Testis (tissue), 2 donors: Measurements from ENCODE around the gene RER1.
A peak's percentile ranks its signal among the peaks of the same experiment; 100 is the strongest.

ENCODE experiments used
- POLR2A ChIP-seq: fragments of 450-650 bp; IDR thresholded peaks from one replicate; pipeline ENCODE4 v1.6.1; 2017; ENCODE audit warnings: antibody characterized with exemption, mild to moderate bottlenecking, moderate library complexity
- TF ChIP-seq, protein P1 (sequence below), 3 experiments: fragments of 450-650 bp in 2 of 3; fragments of 200-600 bp in 1 of 3; sonication (generic) in 1 of 3; IDR thresholded peaks; one replicate each; pipeline ENCODE4 v1.5.1; 2016 to 2019; ENCODE audit warnings: antibody characterized with exemption in 3 of 3, mild to moderate bottlenecking in 2 of 3, moderate library complexity in 1 of 3

DNA sequence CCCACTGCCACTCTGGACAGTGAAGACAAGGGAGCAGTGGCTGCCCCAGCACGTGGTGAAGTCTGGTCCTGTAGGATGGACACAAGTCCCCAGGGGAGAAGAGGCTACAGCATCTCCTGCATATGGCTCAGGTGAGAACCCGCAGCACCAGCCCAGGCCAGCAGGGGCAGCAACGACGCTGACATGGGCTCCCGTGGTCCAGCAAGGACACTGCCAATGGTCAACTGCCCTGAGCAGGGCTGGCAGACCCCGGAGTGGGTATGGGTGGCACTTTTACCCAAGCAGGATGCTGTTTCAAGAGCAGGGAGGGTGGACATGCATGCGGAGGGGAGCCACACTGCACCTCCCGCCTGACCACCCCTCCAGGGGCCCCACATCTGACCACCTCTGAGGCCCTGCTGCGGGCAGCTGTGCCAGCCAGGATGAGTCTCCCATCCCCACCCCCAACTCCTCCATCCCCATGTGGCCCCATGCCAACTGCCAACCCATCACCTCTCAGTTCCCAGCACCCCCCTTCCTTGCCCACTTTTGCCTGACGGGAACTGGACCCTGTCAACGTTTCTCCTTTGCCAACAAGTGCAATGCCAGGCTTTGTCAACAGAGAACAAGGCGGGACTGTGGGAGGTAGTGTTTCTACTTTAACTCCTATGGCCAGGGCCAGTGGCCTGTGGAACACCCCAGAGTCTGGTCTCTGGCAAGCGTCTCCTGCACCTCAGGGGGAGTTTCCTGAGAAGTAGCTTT lies 8.8 kb upstream of the RER1 start:
- TF ChIP-seq, protein P1, sequence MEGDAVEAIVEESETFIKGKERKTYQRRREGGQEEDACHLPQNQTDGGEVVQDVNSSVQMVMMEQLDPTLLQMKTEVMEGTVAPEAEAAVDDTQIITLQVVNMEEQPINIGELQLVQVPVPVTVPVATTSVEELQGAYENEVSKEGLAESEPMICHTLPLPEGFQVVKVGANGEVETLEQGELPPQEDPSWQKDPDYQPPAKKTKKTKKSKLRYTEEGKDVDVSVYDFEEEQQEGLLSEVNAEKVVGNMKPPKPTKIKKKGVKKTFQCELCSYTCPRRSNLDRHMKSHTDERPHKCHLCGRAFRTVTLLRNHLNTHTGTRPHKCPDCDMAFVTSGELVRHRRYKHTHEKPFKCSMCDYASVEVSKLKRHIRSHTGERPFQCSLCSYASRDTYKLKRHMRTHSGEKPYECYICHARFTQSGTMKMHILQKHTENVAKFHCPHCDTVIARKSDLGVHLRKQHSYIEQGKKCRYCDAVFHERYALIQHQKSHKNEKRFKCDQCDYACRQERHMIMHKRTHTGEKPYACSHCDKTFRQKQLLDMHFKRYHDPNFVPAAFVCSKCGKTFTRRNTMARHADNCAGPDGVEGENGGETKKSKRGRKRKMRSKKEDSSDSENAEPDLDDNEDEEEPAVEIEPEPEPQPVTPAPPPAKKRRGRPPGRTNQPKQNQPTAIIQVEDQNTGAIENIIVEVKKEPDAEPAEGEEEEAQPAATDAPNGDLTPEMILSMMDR (IDR thresholded peaks at IDR 0.05), result peak; percentile 28 to 45 (median 34)
- no peak for TF ChIP-seq POLR2A
